Activated naive CD4-positive, alpha-beta T cell treated with anti-CD3 and anti-CD28 coated beads, Interleukin-2, amount 50 U/mL, for 72 hours (primary cell): Measurements from ENCODE around the gene UMAD1. TPM values are rescaled to one million over a fixed set of nuclear protein-coding genes. Genes with fewer than 3 reads are reported as not detected.
"Not testable (repeated sequence)": the region's sequence is repeated elsewhere in the genome, so short reads cannot be mapped to it uniquely, and the experiment has no call there.

Source experiments
- ATAC-seq, 2 donors: fragments of 150-1000 bp; cut with Tn5 transposase; 2 replicates each; pipeline ENCODE4 v1.10.0; 2021; ENCODE audit warnings: mild to moderate bottlenecking in 2 of 2, moderate library complexity in 2 of 2
- DNase-seq, 2 donors: peaks; one replicate each; pipeline ENCODE4 v3.0.0; 2021 to 2022; ENCODE audit warnings: low spot score in 2 of 2
- H3K27ac Mint-ChIP-seq, 2 donors: one replicate each; pipeline ENCODE4 v1.8.0; 2022; ENCODE audit warnings: mild to moderate bottlenecking in 2 of 2, mixed read lengths in 2 of 2
- H3K36me3 Mint-ChIP-seq, 2 donors: one replicate each; pipeline ENCODE4 v1.8.0; 2022; ENCODE audit warnings: mixed read lengths in 2 of 2
- H3K9me3 Mint-ChIP-seq, 2 donors: one replicate each; pipeline ENCODE4 v1.8.0; 2022; ENCODE audit warnings: mixed read lengths in 2 of 2
- total RNA-seq, 2 donors: library from RNA; stranded (reverse); gene quantifications; one replicate each; pipeline ENCODE4 v1.2.3, GENCODE V29; 2022

The UMAD1 gene
- total RNA-seq, 2 donors from 2014 or later: 11.8 to 13.0 TPM

GRCh38 chr7:7786595-7786994 lies 146.0 kb downstream of the UMAD1 start:
- Mint-ChIP-seq H3K9me3 (no peaks in the 10 kb centered on the region), H3K27ac (no peak overlapping the region), H3K36me3 (no peaks in the 10 kb centered on the region)
- DNase-seq: no peak
- no peak for ATAC-seq

- ATAC-seq (peak; percentile 51 to 98), DNase-seq (no peak)
- Mint-ChIP-seq H3K36me3 (peaks cover 14 to 15% of the 10 kb centered on the region in 2 donors), H3K27ac (no peak overlapping the region), H3K9me3 (no peaks in the 10 kb centered on the region)
Observed at GRCh38 chr7:7789551-7789988, 149.0 kb downstream of the UMAD1 start.

GRCh38 chr7:7790041-7790741 lies 149.6 kb downstream of the UMAD1 start:
- DNase-seq (no peak), ATAC-seq (no peak)
- H3K36me3 Mint-ChIP-seq: peaks cover 15 to 16% of the 10 kb centered on the region in 2 donors
- peak overlapping the region in 1 of 2 donors; percentile 3 for H3K27ac Mint-ChIP-seq
- no peaks in the 10 kb centered on the region for H3K9me3 Mint-ChIP-seq

DNA sequence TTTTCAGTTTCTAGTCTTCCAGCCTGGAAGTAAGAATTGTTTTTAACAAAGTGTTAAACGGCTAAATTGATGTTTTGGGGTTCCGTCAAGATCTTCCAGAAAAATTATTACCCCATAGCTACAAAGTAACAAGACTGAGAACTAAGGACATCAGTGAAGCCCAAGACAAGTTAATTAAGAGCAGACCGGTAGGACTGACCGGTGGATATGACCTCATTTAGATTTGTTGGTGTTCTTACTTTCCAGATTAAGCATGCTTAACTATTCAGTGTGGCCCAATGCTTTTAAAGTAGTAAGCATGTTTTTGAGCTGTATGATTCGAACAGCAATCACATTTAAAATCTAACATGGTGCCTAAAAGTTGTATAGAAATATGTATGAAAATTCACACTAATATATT lies 151.0 kb downstream of the UMAD1 start:
- Mint-ChIP-seq H3K27ac (no peak overlapping the region), H3K36me3 (peaks cover 23 to 25% of the 10 kb centered on the region in 2 donors), H3K9me3 (peaks cover 0 to under 1% of the 10 kb centered on the region in 2 donors)
- ATAC-seq: no peak
- DNase-seq: no peak

DNA sequence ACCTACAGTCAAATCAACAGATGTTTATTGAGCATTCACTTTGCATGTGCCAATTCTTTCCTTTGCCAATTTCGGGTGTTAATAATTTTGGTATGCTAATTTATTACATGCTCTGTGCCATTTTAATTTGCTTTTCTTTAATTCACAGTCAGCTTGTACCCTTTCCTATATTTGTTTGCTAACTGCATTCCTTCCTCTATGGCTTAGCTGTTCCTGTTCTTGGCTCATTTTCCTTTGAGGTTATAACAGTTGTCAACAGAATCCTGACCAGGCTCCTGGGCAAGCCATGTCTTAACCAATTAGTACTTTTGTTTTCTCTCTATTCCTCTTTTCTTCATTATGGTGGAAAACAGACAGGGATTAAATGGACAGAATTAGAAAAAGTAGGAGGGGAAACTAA lies 151.5 kb downstream of the UMAD1 start:
- H3K9me3 Mint-ChIP-seq: peaks cover 0 to 5% of the 10 kb centered on the region in 2 donors
- ATAC-seq: no peak
- H3K27ac Mint-ChIP-seq: no peak overlapping the region
- no peak for DNase-seq
- peaks cover 28 to 30% of the 10 kb centered on the region in 2 donors for H3K36me3 Mint-ChIP-seq

DNA sequence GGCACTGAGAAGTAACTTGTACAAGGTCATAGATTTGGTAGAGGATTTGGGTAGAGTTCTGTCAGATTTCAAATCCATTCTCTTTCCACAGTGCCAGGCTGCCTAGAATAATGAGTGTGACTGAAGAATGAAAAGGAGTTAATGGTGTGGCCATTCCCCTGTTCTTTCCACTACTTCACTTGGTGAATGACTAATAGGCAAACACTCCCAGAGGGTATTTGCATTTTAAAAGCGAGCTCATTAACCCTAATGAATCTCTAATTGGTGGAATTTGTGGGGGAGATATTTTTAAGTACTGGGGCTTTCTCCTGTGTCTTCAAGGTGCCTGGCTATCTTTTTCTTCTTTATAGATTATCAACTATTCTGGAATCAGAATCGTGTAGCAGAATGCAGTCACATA lies 152.7 kb downstream of the UMAD1 start:
- Mint-ChIP-seq H3K36me3 (peaks cover 36 to 39% of the 10 kb centered on the region in 2 donors), H3K27ac (no peak overlapping the region), H3K9me3 (peaks cover 0 to 5% of the 10 kb centered on the region in 2 donors)
- DNase-seq (no peak), ATAC-seq (no peak)

- H3K9me3 Mint-ChIP-seq: peaks cover 0 to 5% of the 10 kb centered on the region in 2 donors
- ATAC-seq (no peak), DNase-seq (no peak)
- H3K27ac Mint-ChIP-seq: no peak overlapping the region
- H3K36me3 Mint-ChIP-seq: peaks cover 36 to 39% of the 10 kb centered on the region in 2 donors
Observed at GRCh38 chr7:7793921-7794320, 153.4 kb downstream of the UMAD1 start.

- Mint-ChIP-seq H3K36me3 (peaks cover 36 to 39% of the 10 kb centered on the region in 2 donors), H3K27ac (no peak overlapping the region)
Observed at GRCh38 chr7:7795203-7795602, 154.7 kb downstream of the UMAD1 start.

DNA sequence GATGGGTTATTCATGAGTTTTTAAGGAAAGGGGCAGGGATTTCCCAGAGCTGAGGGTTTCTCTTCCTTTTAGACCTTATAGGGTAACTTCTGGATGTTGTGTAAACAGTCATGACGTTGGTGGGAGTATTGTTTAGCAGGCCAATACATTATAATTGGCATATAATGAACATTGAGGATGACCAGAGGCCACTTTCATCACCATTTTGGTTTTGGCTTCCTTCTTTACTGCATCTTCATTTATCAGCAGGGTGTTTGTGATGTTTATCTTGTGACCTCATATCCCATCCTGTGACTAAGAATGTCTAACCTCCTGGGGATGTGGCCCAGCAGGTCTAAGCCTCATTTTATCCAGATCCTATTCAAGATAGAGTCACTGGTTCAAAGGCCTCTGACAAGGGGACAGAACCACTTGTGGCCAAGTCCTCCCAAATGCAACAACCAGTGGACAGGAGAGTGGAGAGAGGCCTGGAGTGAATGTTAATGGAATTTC lies 155.1 kb downstream of the UMAD1 start:
- DNase-seq: no peak
- peak; percentile 32 to 59 for ATAC-seq
- peaks cover 36 to 39% of the 10 kb centered on the region in 2 donors for H3K36me3 Mint-ChIP-seq

More at GRCh38 chr7:7795203-7795602, 154.7 kb downstream of the UMAD1 start:
- H3K9me3 Mint-ChIP-seq: peaks cover 0 to 5% of the 10 kb centered on the region in 2 donors
- DNase-seq (no peak), ATAC-seq (no peak)

GRCh38 chr7:7798510-7798909 lies 158.0 kb downstream of the UMAD1 start:
- peaks cover 23 to 25% of the 10 kb centered on the region in 2 donors for H3K36me3 Mint-ChIP-seq
- peaks cover 0 to 5% of the 10 kb centered on the region in 2 donors for H3K9me3 Mint-ChIP-seq
- no peak for DNase-seq
- peak overlapping the region in 1 of 2 donors; percentile 19 for H3K27ac Mint-ChIP-seq
- ATAC-seq: no peak

More for the DNA sequence above, 155.1 kb downstream of the UMAD1 start:
- Mint-ChIP-seq H3K27ac (no peak overlapping the region), H3K9me3 (peaks cover 0 to 5% of the 10 kb centered on the region in 2 donors)

DNA sequence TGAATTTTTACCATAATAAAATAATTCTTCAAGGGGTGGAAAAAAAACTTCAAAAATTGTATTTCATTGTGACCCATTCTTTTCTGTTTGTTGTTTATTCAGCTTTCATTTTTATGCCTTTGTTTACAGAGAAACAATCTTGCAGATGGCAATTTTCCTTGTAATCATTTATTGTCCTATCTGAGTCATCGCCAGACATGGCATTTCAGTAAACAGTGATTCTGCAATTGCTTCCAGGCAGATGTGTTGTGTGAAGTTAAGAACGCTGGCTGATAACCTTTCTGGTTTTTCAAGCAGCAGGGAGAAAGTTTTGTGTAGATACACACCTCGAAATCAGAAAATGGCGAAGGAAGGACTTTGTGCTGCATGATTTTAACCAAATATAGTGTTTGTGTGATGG lies 158.6 kb downstream of the UMAD1 start:
- Mint-ChIP-seq H3K9me3 (peaks cover 0 to 5% of the 10 kb centered on the region in 2 donors), H3K27ac (no peak overlapping the region), H3K36me3 (peaks cover 23 to 24% of the 10 kb centered on the region in 2 donors)
- ATAC-seq (no peak), DNase-seq (no peak)

DNA sequence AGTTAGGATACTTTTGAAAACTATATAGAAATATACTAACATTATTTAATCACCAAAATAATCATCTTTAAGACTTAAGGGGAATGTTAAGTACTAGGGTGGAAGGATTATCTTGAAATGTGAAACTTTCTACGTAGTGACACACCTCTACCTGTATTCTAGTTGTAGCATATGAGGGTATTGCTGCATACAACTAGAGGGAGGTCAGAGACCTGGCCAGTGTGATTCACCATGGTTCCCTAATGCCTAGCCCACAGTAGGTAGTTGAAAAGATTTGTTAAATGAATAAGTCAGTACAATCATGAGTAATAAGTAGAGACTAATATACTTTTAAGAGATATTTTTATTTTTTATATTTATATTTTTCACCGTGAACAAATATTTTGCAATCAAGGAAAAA lies 162.0 kb downstream of the UMAD1 start:
- no peak for DNase-seq
- Mint-ChIP-seq H3K9me3 (no peaks in the 10 kb centered on the region), H3K36me3 (peaks cover 3 to 6% of the 10 kb centered on the region in 2 donors), H3K27ac (no peak overlapping the region)
- no peak for ATAC-seq

DNA sequence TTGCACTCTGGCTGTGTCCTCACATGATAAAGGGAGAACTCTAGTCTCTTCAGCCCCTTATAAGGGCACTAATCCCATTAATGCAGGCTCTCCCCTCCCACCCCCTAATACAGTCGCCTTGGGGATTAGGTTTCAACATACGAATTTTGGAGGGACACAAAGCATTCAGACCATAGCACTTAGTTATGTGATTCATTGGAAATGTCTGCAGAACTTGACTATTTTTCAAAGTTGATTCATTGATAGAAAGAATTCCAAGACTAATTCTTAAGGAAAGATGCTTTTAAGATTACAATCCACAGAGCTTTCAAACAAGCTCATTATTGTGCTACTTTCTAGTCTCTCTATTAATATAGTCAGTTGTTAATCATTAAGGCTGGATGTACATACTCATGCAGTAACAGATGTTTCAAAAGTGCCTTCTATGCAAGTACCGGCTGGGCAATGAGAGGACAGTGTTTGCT lies 163.2 kb downstream of the UMAD1 start:
- Mint-ChIP-seq H3K27ac (no peak overlapping the region), H3K36me3 (no peaks in the 10 kb centered on the region), H3K9me3 (no peaks in the 10 kb centered on the region)
- ATAC-seq (no peak), DNase-seq (no peak)

DNA sequence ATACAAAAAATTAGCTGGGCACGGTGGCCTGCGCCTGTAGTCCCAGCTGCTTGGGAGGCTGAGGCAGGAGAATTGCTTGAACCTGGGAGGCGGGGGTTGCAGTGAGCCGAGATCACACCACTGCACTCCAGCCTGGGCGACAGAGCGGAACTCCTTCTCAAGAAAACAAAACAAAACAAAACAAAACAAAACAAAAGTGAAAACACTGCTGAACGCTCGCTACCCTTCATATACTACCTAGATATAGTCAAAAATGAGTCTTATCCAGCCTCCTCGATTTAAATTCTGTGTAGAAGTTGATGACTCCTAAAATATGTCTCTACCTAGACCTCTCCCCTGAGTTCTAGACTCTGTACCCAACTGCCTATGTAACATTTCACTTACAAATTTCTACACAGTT lies 164.3 kb downstream of the UMAD1 start:
- not testable (repeated sequence) for H3K36me3 Mint-ChIP-seq, H3K9me3 Mint-ChIP-seq, H3K27ac Mint-ChIP-seq, DNase-seq, ATAC-seq

- no peak overlapping the region for H3K27ac Mint-ChIP-seq
- DNase-seq (no peak), ATAC-seq (no peak)
- H3K9me3 Mint-ChIP-seq: no peaks in the 10 kb centered on the region
- no peaks in the 10 kb centered on the region for H3K36me3 Mint-ChIP-seq
Observed at GRCh38 chr7:7805511-7806153, 165.1 kb downstream of the UMAD1 start.

- Mint-ChIP-seq H3K27ac (no peak overlapping the region), H3K9me3 (no peaks in the 10 kb centered on the region), H3K36me3 (peaks cover 0 to 4% of the 10 kb centered on the region in 2 donors)
- ATAC-seq: no peak
- DNase-seq: no peak
Observed at GRCh38 chr7:7808156-7808555, 167.6 kb downstream of the UMAD1 start.

- peaks cover 0 to 4% of the 10 kb centered on the region in 2 donors for H3K36me3 Mint-ChIP-seq
- DNase-seq (no peak), ATAC-seq (no peak)
- H3K9me3 Mint-ChIP-seq: no peaks in the 10 kb centered on the region
- no peak overlapping the region for H3K27ac Mint-ChIP-seq
Observed at GRCh38 chr7:7808626-7809025, 168.1 kb downstream of the UMAD1 start.
